NT2/D1 (cell line): ENCODE results near the gene YBX2.

ENCODE experiments used
- SUZ12 ChIP-seq: IDR thresholded peaks from 2 replicates; pipeline ENCODE4 v1.6.1; 2011; ENCODE audit not compliant: insufficient read length, insufficient read depth; ENCODE audit errors: extremely low read depth
- YY1 ChIP-seq: IDR thresholded peaks from 2 replicates; pipeline ENCODE4 v1.6.1; 2011; ENCODE audit not compliant: insufficient read length, insufficient read depth
- ZNF274 ChIP-seq: IDR thresholded peaks from 2 replicates; pipeline ENCODE4 v1.6.1; 2011; ENCODE audit warnings: mild to moderate bottlenecking, low read depth, low read length

GRCh38 chr17:7295230-7296180, 1.1 kb upstream of the YBX2 start:
- no peak for TF ChIP-seq SUZ12
- TF ChIP-seq ZNF274: no peak
- no peak for TF ChIP-seq YY1
